HCT116 (cell line): ENCODE measurements around the gene ZNHIT6. TPM values are rescaled to one million over a fixed set of nuclear protein-coding genes. Genes with fewer than 3 reads are reported as not detected.

Experiments
- ATAC-seq: fragments of 200-7000 bp; cut with Tn5 transposase; 2 replicates; pipeline ENCODE4 v1.9.1; 2020; ENCODE audit warnings: mild to moderate bottlenecking, moderate library complexity
- BruUV-seq: library from RNA; stranded (reverse); fragments of 400-500 nt; replicated peaks from 2 replicates; lab custom pipeline; 2021; lab: Mats Ljungman, UMichigan
- CTCF ChIA-PET: fragments of 300-600 bp; sonication (Branson Sonifier 250); formaldehyde crosslinking; loops from one replicate; lab custom pipeline; 2021; ENCODE audit warnings: antibody characterized with exemption; lab: Charles Lee
- POLR2A ChIA-PET: fragments of 300-600, 350-600 bp; sonication (Branson Sonifier 250); formaldehyde crosslinking; loops from one replicate; lab custom pipeline; 2021; ENCODE audit warnings: antibody characterized with exemption; lab: Charles Lee
- RAD21 ChIA-PET, 2 experiments: fragments of 300-600 bp; sonication (Branson Sonifier 250); formaldehyde crosslinking; loops; one replicate each; lab custom pipeline; 2023; ENCODE audit warnings: low total read pairs in 2 of 2; ENCODE audit not compliant: uncharacterized antibody in 2 of 2, unreplicated experiment in 2 of 2, low non-redundant PET in 1 of 2; lab: Charles Lee
- DNase-seq: peaks from one replicate; pipeline ENCODE4 v3.0.0-alpha.2; 2010; ENCODE audit warnings: low read depth, low spot score
- H2AFZ ChIP-seq: fragments of 200-600 bp; shearing (Covaris generic), sonication (generic); 2 replicates; pipeline ENCODE4 v1.6.1; 2017; ENCODE audit warnings: low read depth, mixed run types, mixed read lengths, antibody characterized with exemption, low read length; ENCODE audit not compliant: poor library complexity, severe bottlenecking
- H3K27ac ChIP-seq: 2 replicates; pipeline ENCODE4 v1.5.1; 2012; ENCODE audit warnings: low read depth, low read length
- H3K27me3 ChIP-seq: fragments of 200-600 bp; sonication (generic); 2 replicates; pipeline ENCODE4 v1.6.1; 2016; ENCODE audit warnings: mixed run types, low read length, mixed read lengths; ENCODE audit not compliant: insufficient read depth
- H3K36me3 ChIP-seq, 2 experiments: fragments of 200-500 bp in 1 of 2; fragments of 200-600 bp in 1 of 2; sonication (Bioruptor generic) in 1 of 2; sonication (generic) in 1 of 2; 2 replicates each; pipeline versions ENCODE4 v1.5.1 to v1.6.1; 2014 to 2016; ENCODE audit warnings: low read length in 2 of 2, inconsistent platforms in 1 of 2, mixed read lengths in 1 of 2, mixed run types in 1 of 2; ENCODE audit not compliant: insufficient read depth in 2 of 2, control insufficient read depth in 1 of 2
- H3K4me1 ChIP-seq, 2 experiments: fragments of 200-600 bp in 1 of 2; sonication (generic) in 1 of 2; 2 replicates each; pipeline versions ENCODE4 v1.5.1 to v1.6.1; 2012 to 2017; ENCODE audit warnings: low read length in 2 of 2, inconsistent platforms in 1 of 2, mild to moderate bottlenecking in 1 of 2, mixed read lengths in 1 of 2, mixed run types in 1 of 2, moderate library complexity in 1 of 2; ENCODE audit not compliant: insufficient read depth in 2 of 2, control insufficient read depth in 1 of 2
- H3K4me2 ChIP-seq: fragments of 200-600 bp; sonication (generic); 2 replicates; pipeline ENCODE4 v1.6.1; 2017; ENCODE audit warnings: mixed run types, low read length, mixed read lengths
- H3K4me3 ChIP-seq, 2 experiments: fragments of 200-600 bp in 1 of 2; sonication (generic) in 1 of 2; replicated peaks in 1 of 2; 2 replicates each; pipeline ENCODE4 v1.5.1; 2011 to 2016; ENCODE audit warnings: low read length in 2 of 2, control low read depth in 1 of 2, low read depth in 1 of 2, mild to moderate bottlenecking in 1 of 2, mixed read lengths in 1 of 2, mixed run types in 1 of 2
- H3K79me2 ChIP-seq: fragments of 200-600 bp; sonication (generic); 2 replicates; pipeline ENCODE4 v1.6.1; 2017; ENCODE audit warnings: mild to moderate bottlenecking, mixed run types, low read length, moderate library complexity, mixed read lengths; ENCODE audit not compliant: insufficient read depth
- H3K9ac ChIP-seq: fragments of 200-600 bp; sonication (generic); 2 replicates; pipeline ENCODE4 v1.6.1; 2016; ENCODE audit warnings: low read length, mixed read lengths
- H3K9me2 ChIP-seq: fragments of 200-600 bp; sonication (generic), shearing (Covaris generic); 2 replicates; pipeline ENCODE4 v1.6.1; 2017; ENCODE audit warnings: mixed run types, mild to moderate bottlenecking, moderate library complexity; ENCODE audit not compliant: insufficient read depth
- H3K9me3 ChIP-seq, 2 experiments: fragments of 200-500 bp in 1 of 2; fragments of 200-600 bp in 1 of 2; sonication (Bioruptor generic) in 1 of 2; sonication (generic) in 1 of 2; 2 replicates each; pipeline ENCODE4 v1.6.1; 2014 to 2017; ENCODE audit warnings: low read length in 2 of 2, mixed read lengths in 2 of 2, inconsistent platforms in 1 of 2, low read depth in 1 of 2, mild to moderate bottlenecking in 1 of 2, mixed run types in 1 of 2, moderate library complexity in 1 of 2; ENCODE audit not compliant: control insufficient read depth in 1 of 2, insufficient read depth in 1 of 2
- H4K20me1 ChIP-seq: fragments of 200-600 bp; sonication (generic), shearing (Covaris generic); 2 replicates; pipeline ENCODE4 v1.6.1; 2017; ENCODE audit warnings: mixed run types, mild to moderate bottlenecking, moderate library complexity; ENCODE audit not compliant: insufficient read depth
- CBX3 ChIP-seq: IDR thresholded peaks from 2 replicates; pipeline ENCODE4 v1.6.1; 2012; ENCODE audit warnings: low read depth
- EZH2phosphoT487 ChIP-seq: fragments of 200-600 bp; IDR thresholded peaks from 2 replicates; pipeline ENCODE4 v1.6.1; 2018; ENCODE audit warnings: antibody characterized with exemption, borderline replicate concordance
- POLR2A ChIP-seq: IDR thresholded peaks from 2 replicates; pipeline ENCODE4 v1.7.0; 2011; ENCODE audit warnings: borderline replicate concordance; ENCODE audit not compliant: insufficient read depth, insufficient read length; ENCODE audit errors: extremely low read depth
- POLR2AphosphoS5 ChIP-seq: IDR thresholded peaks from 2 replicates; pipeline ENCODE4 v1.6.1; 2011; ENCODE audit warnings: mild to moderate bottlenecking, low read depth, low read length, moderate library complexity
- RAD21 ChIP-seq: IDR thresholded peaks from 2 replicates; pipeline ENCODE4 v1.6.1; 2012; ENCODE audit warnings: low read depth, mild to moderate bottlenecking
- SRF ChIP-seq: IDR thresholded peaks from 2 replicates; pipeline ENCODE4 v1.6.1; 2012; ENCODE audit warnings: low read depth
- YY1 ChIP-seq: IDR thresholded peaks from 2 replicates; pipeline ENCODE4 v1.6.1; 2011; ENCODE audit warnings: low read length, low read depth, moderate library complexity, mild to moderate bottlenecking; ENCODE audit not compliant: insufficient replicate concordance; ENCODE audit errors: extremely low read depth
- intact Hi-C: fragments of 100-400 bp; cut with micrococcal nuclease; formaldehyde crosslinking; loops from 2 replicates; pipeline ENCODE4 v1.10.0; 2022
- total RNA-seq: library from RNA; stranded (reverse); gene quantifications from one replicate; pipeline ENCODE4 v1.2.1, GENCODE V29; 2021; ENCODE audit not compliant: unreplicated experiment
- TF ChIP-seq, protein P1 (sequence below), 3 experiments: fragments of 200-600 bp in 1 of 3; sonication (generic) in 1 of 3; IDR thresholded peaks in 2 of 3; conservative IDR thresholded peaks in 1 of 3; 2 replicates each; pipeline ENCODE4 v1.5.1; 2012 to 2017; ENCODE audit warnings: low read depth in 2 of 3, low read length in 2 of 3, antibody characterized with exemption in 1 of 3, borderline replicate concordance in 1 of 3, control low read depth in 1 of 3, mild to moderate bottlenecking in 1 of 3, mixed read lengths in 1 of 3, mixed run types in 1 of 3, moderate library complexity in 1 of 3; ENCODE audit not compliant: insufficient read depth in 1 of 3

Gene ZNHIT6
- total RNA-seq, 1 experiment from 2014 or later = 18.4 TPM

GRCh38 chr1:85603086-85603880, 105.0 kb downstream of the ZNHIT6 start:
- peaks cover 28 to 29% of the 10 kb centered on the region in 2 experiments for H3K4me1 ChIP-seq
- no peaks in the 10 kb centered on the region for H3K9me2 ChIP-seq
- H2AFZ ChIP-seq = no peak overlapping the region
- H3K9ac ChIP-seq = no peak overlapping the region
- no peaks in the 10 kb centered on the region for H3K79me2 ChIP-seq
- H3K36me3 ChIP-seq = no peaks in the 10 kb centered on the region
- intact Hi-C loops = no loop called here
- TF ChIP-seq EZH2phosphoT487 = no peak
- no peak for TF ChIP-seq POLR2AphosphoS5
- no peak for TF ChIP-seq RAD21
- TF ChIP-seq SRF = no peak
- TF ChIP-seq CBX3 = no peak
- TF ChIP-seq, protein P1, sequence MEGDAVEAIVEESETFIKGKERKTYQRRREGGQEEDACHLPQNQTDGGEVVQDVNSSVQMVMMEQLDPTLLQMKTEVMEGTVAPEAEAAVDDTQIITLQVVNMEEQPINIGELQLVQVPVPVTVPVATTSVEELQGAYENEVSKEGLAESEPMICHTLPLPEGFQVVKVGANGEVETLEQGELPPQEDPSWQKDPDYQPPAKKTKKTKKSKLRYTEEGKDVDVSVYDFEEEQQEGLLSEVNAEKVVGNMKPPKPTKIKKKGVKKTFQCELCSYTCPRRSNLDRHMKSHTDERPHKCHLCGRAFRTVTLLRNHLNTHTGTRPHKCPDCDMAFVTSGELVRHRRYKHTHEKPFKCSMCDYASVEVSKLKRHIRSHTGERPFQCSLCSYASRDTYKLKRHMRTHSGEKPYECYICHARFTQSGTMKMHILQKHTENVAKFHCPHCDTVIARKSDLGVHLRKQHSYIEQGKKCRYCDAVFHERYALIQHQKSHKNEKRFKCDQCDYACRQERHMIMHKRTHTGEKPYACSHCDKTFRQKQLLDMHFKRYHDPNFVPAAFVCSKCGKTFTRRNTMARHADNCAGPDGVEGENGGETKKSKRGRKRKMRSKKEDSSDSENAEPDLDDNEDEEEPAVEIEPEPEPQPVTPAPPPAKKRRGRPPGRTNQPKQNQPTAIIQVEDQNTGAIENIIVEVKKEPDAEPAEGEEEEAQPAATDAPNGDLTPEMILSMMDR (IDR thresholded peaks at IDR 0.05 in 2 of 3, conservative IDR thresholded peaks at IDR 0.05 in 1 of 3; ENCODE audit: borderline replicate concordance in 1 of 3, insufficient read depth in 1 of 3, low read depth in 2 of 3, low read length in 2 of 3) = no peak
- no peak for TF ChIP-seq YY1
- no peak for TF ChIP-seq POLR2A
- no peak overlapping the region for H3K27ac ChIP-seq
- H3K27me3 ChIP-seq = no peaks in the 10 kb centered on the region
- H3K9me3 ChIP-seq = no peaks in the 10 kb centered on the region
- no TSS peak for BruUV-seq
- POLR2A ChIA-PET = no interaction called here
- RAD21 ChIA-PET = no interaction called here
- ATAC-seq = no peak
- DNase-seq = no peak
- H3K4me2 ChIP-seq = no peak overlapping the region
- H3K4me3 ChIP-seq = no peak overlapping the region
- H4K20me1 ChIP-seq = no peaks in the 10 kb centered on the region
- CTCF ChIA-PET = no interaction called here
